Left lobe of liver (tissue), 2 donors: ENCODE data around the gene EMC1. TPM values are rescaled to one million over a fixed set of nuclear protein-coding genes. Genes with fewer than 3 reads are reported as not detected.
"Not testable (repeated sequence)": the region's sequence is repeated elsewhere in the genome, so short reads cannot be mapped to it uniquely, and the experiment has no call there.

Experiments used
- ATAC-seq: fragments of 200-7000 bp; cut with Tn5 transposase; one replicate; pipeline ENCODE4 v1.9.1; 2020; ENCODE audit warnings: mild to moderate bottlenecking, moderate library complexity
- DNase-seq: peaks from one replicate; pipeline ENCODE4 v3.0.0-alpha.2; 2020; ENCODE audit warnings: low spot score
- total RNA-seq: library from RNA; stranded (reverse); gene quantifications from one replicate; pipeline ENCODE4 v1.2.1, GENCODE V29; 2021
- donor health status: DM: no; HTN: no; CAD: no; lungs with moderate emphysema.
- donor health status: DM: no; HTN: yes; CAD: no.

The EMC1 gene
- total RNA-seq, 1 donor from 2014 or later, result 19.7 TPM

- no peak for DNase-seq
- no peak for ATAC-seq
These were observed 31.1 kb downstream of the EMC1 start for GRCh38 chr1:19220080-19220846.

GRCh38 chr1:19219451-19219850 lies 31.9 kb downstream of the EMC1 start:
- DNase-seq (no peak), ATAC-seq (no peak)

DNA sequence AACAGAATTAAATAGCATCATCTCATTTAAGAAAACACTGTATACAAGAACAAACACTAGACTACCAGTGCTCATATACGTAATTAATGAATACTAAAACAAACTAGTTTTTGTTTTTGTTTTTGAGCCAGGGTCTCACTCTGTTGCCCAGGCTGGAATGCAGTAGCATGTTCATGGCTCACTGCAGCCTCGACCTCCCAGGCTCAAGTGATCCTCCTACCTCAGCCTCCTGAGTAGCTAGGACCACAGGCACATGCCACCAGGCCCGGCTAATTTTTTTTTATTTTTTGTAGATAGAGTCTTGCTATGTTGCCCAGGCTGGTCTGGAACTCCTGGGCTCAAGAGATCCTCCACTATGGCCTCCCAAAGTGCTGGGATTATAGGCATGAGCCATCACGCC lies 34.7 kb downstream of the EMC1 start:
- ATAC-seq, result not testable (repeated sequence)

GRCh38 chr1:19213580-19213979 lies 37.7 kb downstream of the EMC1 start:
- ATAC-seq (no peak), DNase-seq (no peak)

More for the DNA sequence above, 34.7 kb downstream of the EMC1 start:
- not testable (repeated sequence) for DNase-seq

DNA sequence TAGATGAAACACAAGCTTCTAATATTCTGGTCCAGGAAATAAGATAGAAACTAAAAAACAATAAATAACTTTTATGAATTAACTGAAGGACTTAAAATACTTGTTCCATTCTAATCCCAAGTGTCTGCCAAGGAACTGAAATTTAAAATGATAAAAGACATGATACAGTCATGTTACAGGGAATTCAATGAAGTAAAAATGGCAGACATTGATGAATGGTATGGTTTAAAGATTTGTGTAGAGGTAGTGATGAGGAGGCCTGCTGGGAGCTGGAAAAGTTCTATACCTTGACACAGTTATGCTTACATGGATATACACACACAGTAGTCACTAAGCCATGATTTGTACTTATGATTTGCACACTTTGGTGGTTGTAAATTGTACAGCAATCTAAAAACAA lies 39.2 kb downstream of the EMC1 start:
- no peak for DNase-seq
- no peak for ATAC-seq

DNA sequence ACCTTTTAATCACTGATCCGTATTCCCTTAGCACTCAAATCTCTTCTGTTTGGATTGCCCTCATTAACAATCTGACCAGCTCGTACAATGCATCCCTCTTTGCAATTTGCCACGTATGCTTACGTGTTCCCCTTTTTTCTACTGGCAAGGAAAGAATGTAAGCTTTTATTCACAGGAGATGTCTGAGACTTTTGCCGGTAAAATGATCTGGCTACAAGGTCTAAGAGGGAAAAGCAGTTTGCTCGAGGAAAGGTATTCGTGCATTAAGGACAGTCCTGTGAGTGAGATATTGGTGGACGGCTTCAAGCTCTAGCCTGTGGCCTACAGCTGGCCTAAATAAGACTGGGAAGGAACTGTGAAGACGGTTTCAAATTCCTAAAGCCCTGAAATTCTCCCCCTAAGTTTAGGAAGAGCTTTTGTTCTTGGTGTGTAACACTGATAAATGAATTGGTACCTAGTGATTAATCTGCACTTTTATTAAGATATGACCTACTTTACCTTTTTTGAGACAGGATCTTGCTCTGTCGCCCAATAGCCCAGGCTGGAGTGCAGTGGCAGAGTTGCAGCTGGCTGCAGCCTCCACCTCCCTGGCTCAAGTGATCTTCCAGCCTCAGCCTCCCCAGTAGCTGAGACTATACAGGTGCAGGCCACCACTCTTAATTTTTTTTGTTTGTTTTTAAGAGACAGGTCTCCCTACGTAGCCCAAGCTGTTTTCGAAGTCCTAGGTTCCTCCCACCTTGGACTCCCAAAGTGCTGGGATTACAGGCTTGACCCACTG lies 40.4 kb downstream of the EMC1 start:
- ATAC-seq, result peak; percentile 6
- DNase-seq, result no peak

DNA sequence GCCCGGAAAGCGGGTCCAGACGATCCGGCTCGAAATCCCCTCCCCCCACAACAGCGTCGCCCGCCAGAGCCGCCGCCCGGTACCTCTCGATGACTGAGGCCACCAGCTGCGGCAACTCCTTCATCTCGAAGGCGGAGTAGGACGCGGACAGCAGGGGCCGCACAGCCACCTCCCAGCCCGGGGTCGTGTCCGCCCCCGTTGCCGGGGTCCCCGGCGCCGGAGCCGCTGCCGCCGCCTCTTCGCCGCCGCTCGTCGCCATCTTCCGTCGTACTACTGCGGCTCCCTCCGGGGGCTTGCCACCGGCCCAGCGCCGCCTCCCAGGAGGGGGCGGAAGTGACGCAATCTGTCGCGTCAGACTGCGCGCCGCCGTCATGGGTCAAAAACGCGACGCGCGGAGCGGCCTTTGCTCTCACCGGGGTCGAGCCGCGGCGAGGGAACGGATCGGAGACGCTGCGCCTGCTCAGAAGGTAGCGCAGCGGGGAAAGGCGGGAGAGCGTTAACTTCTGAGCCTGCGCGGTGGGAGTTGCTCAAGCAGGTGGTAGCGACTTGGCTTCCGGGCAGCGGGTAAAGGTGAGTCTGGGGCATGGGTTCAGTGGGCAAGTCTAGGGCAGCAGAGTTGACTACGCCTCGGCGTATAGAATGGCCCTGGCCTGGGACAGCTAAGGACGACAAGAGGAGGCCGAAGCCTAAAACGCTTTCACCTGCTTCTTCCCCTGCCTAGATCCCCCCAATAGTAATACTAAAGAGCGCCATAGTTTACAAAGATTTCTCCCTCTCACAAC lies 41.1 kb downstream of the EMC1 start, which contains the start of gene UBR4:
Gene UBR4, minus strand, starts transcription at position 277 of the 782 bp plus-strand sequence. Its CDS starts 18 bp downstream, at position 259.
- DNase-seq, result peak; percentile 98
- ATAC-seq, result peak; percentile 90

- ATAC-seq, result peak; percentile 35
- no peak for DNase-seq
These were observed 41.8 kb downstream of the EMC1 start for GRCh38 chr1:19209439-19209989.

- ATAC-seq (no peak), DNase-seq (no peak)
These were observed 42.5 kb downstream of the EMC1 start for GRCh38 chr1:19208710-19209438.

GRCh38 chr1:19206947-19207346 lies 44.4 kb downstream of the EMC1 start:
- ATAC-seq (no peak), DNase-seq (no peak)

- ATAC-seq (no peak), DNase-seq (no peak)
These were observed 45.5 kb downstream of the EMC1 start for GRCh38 chr1:19205845-19206244.

GRCh38 chr1:19205403-19205802 lies 45.9 kb downstream of the EMC1 start:
- DNase-seq (no peak), ATAC-seq (no peak)

GRCh38 chr1:19204446-19205266 lies 46.7 kb downstream of the EMC1 start:
- DNase-seq (no peak), ATAC-seq (no peak)

DNA sequence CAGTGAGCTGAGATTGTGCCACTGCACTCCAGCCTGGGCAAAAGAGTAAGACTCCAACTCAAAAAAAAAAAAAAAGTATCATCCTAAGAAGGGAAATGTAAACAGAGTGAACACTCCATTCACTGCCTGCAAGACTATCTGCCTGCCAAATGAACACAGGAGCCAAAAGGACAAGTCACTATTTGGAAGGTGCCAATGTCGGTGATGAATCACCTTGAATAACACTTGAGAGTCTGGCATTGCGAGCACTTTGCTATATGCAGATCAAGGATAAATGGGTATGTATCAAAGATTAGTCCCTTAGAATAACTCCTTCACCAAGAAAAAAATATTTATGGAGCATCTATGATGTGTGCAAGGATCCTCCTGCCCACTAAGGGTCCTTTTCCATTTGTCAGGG lies 47.9 kb downstream of the EMC1 start:
- no peak for DNase-seq
- no peak for ATAC-seq

DNA sequence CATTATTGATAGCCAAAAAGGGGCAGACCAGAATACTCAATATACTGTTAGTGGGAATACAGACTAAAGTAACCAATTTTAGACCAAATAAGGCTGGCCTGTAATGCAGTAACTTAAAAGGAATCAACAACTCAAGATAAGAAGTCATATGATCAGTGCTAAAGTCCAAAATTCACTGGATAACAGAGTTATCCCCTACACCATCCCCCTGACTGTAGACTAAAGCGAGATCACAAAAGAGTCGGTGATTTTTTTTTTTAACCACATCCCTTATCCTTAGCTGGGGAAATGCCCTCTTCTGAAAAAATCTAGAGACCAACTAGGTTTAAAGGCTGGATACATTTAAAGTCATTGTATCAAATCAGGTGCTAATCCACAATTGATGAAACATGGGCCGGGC lies 48.9 kb downstream of the EMC1 start:
- peak; percentile 60 for ATAC-seq
- no peak for DNase-seq

DNA sequence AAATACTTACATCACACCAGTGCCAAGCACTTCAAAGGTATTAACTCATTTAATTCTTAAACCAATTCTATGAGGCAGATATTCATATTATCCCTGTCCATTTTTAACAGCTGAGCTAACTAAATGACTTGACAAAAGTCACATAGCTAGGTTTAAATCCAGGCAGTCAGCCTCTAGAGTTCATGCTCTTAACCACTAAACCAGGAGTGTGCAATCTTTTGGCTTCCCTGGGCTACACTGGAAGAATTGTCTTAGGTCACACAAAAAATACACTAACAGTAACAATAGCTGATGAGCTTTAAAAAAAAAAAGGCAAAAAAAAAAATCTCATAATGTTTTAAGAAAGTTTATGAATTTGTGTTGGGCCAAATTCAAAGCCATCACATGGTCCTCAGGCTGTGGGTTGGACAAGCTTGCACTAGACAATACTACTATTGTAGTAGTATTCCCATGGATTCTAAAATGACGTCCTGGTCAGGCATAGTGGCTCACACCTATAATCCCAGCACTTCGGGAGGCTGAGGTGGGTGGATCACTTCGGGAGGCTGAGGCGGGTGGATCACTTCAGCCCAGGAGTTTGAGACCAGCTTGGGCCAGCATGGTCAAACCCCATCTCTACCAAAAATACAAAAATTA lies 51.2 kb downstream of the EMC1 start:
- ATAC-seq (peak; percentile 23), DNase-seq (no peak)

GRCh38 chr1:19199329-19199968 lies 51.9 kb downstream of the EMC1 start:
- peak; percentile 73 for ATAC-seq
- DNase-seq, result no peak

DNA sequence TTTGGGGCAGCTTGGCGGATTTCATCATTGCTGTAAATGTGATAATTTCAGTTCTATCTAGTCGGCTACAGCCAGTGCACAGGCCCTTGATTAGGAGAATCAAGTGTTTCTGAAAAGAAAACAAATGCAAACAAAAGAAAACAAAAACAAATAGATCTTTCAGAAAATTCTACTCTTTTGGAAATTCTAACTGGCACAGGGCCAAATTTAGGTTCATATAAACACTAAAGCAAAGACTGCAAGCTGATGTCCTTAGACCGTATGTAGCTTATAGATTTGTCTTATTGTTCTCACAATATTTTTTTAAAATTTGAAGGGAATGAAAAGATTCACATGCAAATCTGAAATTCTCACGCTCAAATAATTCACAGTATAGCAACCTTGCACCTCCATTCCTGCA lies 52.5 kb downstream of the EMC1 start:
- no peak for ATAC-seq

More for the DNA sequence above, 52.5 kb downstream of the EMC1 start:
- DNase-seq, result no peak
